CD14-positive monocyte (primary cell): ENCODE results near the gene CHMP1B. TPM values are rescaled to one million over a fixed set of nuclear protein-coding genes. Genes with fewer than 3 reads are reported as not detected.

ENCODE experiments used
- DNase-seq, 3 donors: peaks; one replicate each; pipeline ENCODE4 v3.0.0-alpha.2; 2011 to 2022
- H2AFZ ChIP-seq: 2 replicates; pipeline ENCODE4 v1.6.0; 2012; ENCODE audit warnings: mild to moderate bottlenecking, low read depth, low read length, inconsistent platforms; ENCODE audit not compliant: insufficient read depth, poor library complexity, severe bottlenecking
- H3K27ac ChIP-seq, 2 donors: 1 replicate in 1 of 2; 2 replicates in 1 of 2; pipeline ENCODE4 v1.5.1; 2012 to 2013; ENCODE audit warnings: low read length in 2 of 2, control low read depth in 1 of 2, inconsistent platforms in 1 of 2, low read depth in 1 of 2, mild to moderate bottlenecking in 1 of 2
- H3K27me3 ChIP-seq, 2 donors: one replicate each; pipeline versions ENCODE4 v1.6.0 to v1.6.1; 2011 to 2013; ENCODE audit warnings: low read length in 2 of 2; ENCODE audit not compliant: control insufficient read depth in 2 of 2, insufficient read depth in 2 of 2
- H3K36me3 ChIP-seq, 2 donors: replicated peaks in 1 of 2; 1 replicate in 1 of 2; 2 replicates in 1 of 2; pipeline versions ENCODE4 v1.5.1 to v1.6.1; 2012 to 2013; ENCODE audit warnings: low read length in 2 of 2, control low read depth in 1 of 2, inconsistent platforms in 1 of 2, mild to moderate bottlenecking in 1 of 2; ENCODE audit not compliant: insufficient read depth in 2 of 2, control insufficient read depth in 1 of 2
- H3K4me1 ChIP-seq, 2 donors: 1 replicate in 1 of 2; 2 replicates in 1 of 2; pipeline versions ENCODE4 v1.5.1 to v1.6.1; 2012 to 2013; ENCODE audit warnings: low read length in 2 of 2, control low read depth in 1 of 2, inconsistent platforms in 1 of 2, mild to moderate bottlenecking in 1 of 2, moderate library complexity in 1 of 2; ENCODE audit not compliant: insufficient read depth in 2 of 2, control insufficient read depth in 1 of 2
- H3K4me2 ChIP-seq: replicated peaks from 2 replicates; pipeline ENCODE3; 2012; ENCODE audit warnings: low read length, moderate library complexity, mild to moderate bottlenecking; ENCODE audit not compliant: poor library complexity, severe bottlenecking; ENCODE audit errors: extremely low read depth
- H3K4me3 ChIP-seq, 3 experiments: fragments of 200-600 bp in 1 of 3; sonication (generic) in 1 of 3; replicated peaks in 1 of 3; 1 replicate in 2 of 3; 2 replicates in 1 of 3; pipeline ENCODE4 v1.5.1; 2011 to 2013; ENCODE audit warnings: low read length in 3 of 3, mild to moderate bottlenecking in 3 of 3, control low read depth in 2 of 3, low read depth in 2 of 3, inconsistent platforms in 1 of 3, moderate library complexity in 1 of 3
- H3K79me2 ChIP-seq: 2 replicates; pipeline ENCODE4 v1.6.0; 2012; ENCODE audit warnings: mild to moderate bottlenecking, control low read depth, inconsistent platforms, low read length, moderate library complexity; ENCODE audit not compliant: insufficient read depth
- H3K9ac ChIP-seq: 2 replicates; pipeline ENCODE4 v1.6.0; 2017; ENCODE audit warnings: low read length, mild to moderate bottlenecking; ENCODE audit not compliant: insufficient read depth, poor library complexity, severe bottlenecking
- H3K9me3 ChIP-seq, 2 donors: replicated peaks in 1 of 2; 1 replicate in 1 of 2; 2 replicates in 1 of 2; pipeline versions ENCODE4 v1.5.1 to v1.6.1; 2012 to 2013; ENCODE audit warnings: low read length in 2 of 2, control low read depth in 1 of 2; ENCODE audit not compliant: control insufficient read depth in 1 of 2, insufficient read depth in 1 of 2
- H4K20me1 ChIP-seq: 2 replicates; pipeline ENCODE4 v1.6.0; 2012; ENCODE audit warnings: mild to moderate bottlenecking, low read length, control low read depth, moderate library complexity; ENCODE audit not compliant: insufficient read depth
- H3K27ac Mint-ChIP-seq, 7 donors: one replicate each; pipeline ENCODE4 v1.8.0; 2020; ENCODE audit warnings: mild to moderate bottlenecking in 7 of 7, mixed read lengths in 7 of 7, moderate library complexity in 6 of 7, inconsistent platforms in 2 of 7
- H3K27me3 Mint-ChIP-seq, 3 donors: one replicate each; pipeline ENCODE4 v1.8.0; 2021 to 2022; ENCODE audit warnings: low read depth in 3 of 3, mild to moderate bottlenecking in 3 of 3, mixed read lengths in 3 of 3, moderate library complexity in 3 of 3, inconsistent platforms in 1 of 3
- H3K36me3 Mint-ChIP-seq, 2 donors: one replicate each; pipeline ENCODE4 v1.8.0; 2020; ENCODE audit warnings: mixed read lengths in 2 of 2, inconsistent platforms in 1 of 2, mild to moderate bottlenecking in 1 of 2
- H3K4me1 Mint-ChIP-seq: one replicate; pipeline ENCODE4 v1.8.0; 2020; ENCODE audit warnings: mild to moderate bottlenecking, mixed read lengths
- H3K4me3 Mint-ChIP-seq, 2 donors: one replicate each; pipeline ENCODE4 v1.8.0; 2020; ENCODE audit warnings: mild to moderate bottlenecking in 2 of 2, mixed read lengths in 2 of 2, moderate library complexity in 1 of 2
- H3K9me3 Mint-ChIP-seq, 7 donors: one replicate each; pipeline ENCODE4 v1.8.0; 2020 to 2022; ENCODE audit warnings: mixed read lengths in 7 of 7, mild to moderate bottlenecking in 6 of 7, moderate library complexity in 6 of 7, inconsistent platforms in 2 of 7
- WGBS: methylation state at CpG from one replicate; pipeline ENCODE4 v1.1.5; 2013; ENCODE audit warnings: missing lambda C conversion rate; ENCODE audit not compliant: insufficient coverage; 5-methylcytosine and 5-hydroxymethylcytosine counted together
- intact Hi-C, 2 donors: fragments of 100-400 bp; cut with micrococcal nuclease; formaldehyde crosslinking; loops; one replicate each; pipeline versions ENCODE4 v1.15.0 to v1.15.1; 2023
- polyA plus RNA-seq, 3 donors: library from polyadenylated mRNA; depleted of rRNA in 1 of 3; unstranded in 2 of 3; stranded (reverse) in 1 of 3; fragments of 300-500 nt in 2 of 3; fragments of >200 nt in 1 of 3; fragmentation: Illumina TruSeq in 2 of 3; gene quantifications; 1 replicate in 2 of 3; 2 replicates in 1 of 3; pipeline ENCODE4 v1.2.3, GENCODE V29; 2012 to 2021
- TF ChIP-seq, protein P1 (sequence below): fragments of 200-600 bp; IDR thresholded peaks from one replicate; pipeline ENCODE4 v1.8.0; 2022; ENCODE audit warnings: antibody characterized with exemption, mild to moderate bottlenecking

CHMP1B gene
- polyA plus RNA-seq, 3 donors, result 95.2 to 182 (median 105) TPM

- H2AFZ ChIP-seq, result no peak overlapping the region
- no peaks in the 10 kb centered on the region for H3K4me1 ChIP-seq
- H3K4me2 ChIP-seq, result no peak overlapping the region
- 97% methylated on average over 6 of the region's 6 CpGs for WGBS
- no peaks in the 10 kb centered on the region for H3K36me3 Mint-ChIP-seq
- intact Hi-C loops, result no loop called here
- H3K4me3 ChIP-seq, result no peak overlapping the region
- H3K27me3 Mint-ChIP-seq, result peaks cover 2 to 12% (median 11%) of the 10 kb centered on the region in 3 donors
- H3K4me3 Mint-ChIP-seq, result no peak overlapping the region
- no peaks in the 10 kb centered on the region for H4K20me1 ChIP-seq
- no peak overlapping the region for H3K27ac ChIP-seq
- no peaks in the 10 kb centered on the region for H3K27me3 ChIP-seq
- H3K9ac ChIP-seq, result no peak overlapping the region
- no peak for DNase-seq
- H3K27ac Mint-ChIP-seq, result peak overlapping the region in 1 of 7 donors; percentile 4
- H3K9me3 ChIP-seq, result no peaks in the 10 kb centered on the region
- H3K36me3 ChIP-seq, result no peaks in the 10 kb centered on the region
- TF ChIP-seq, protein P1, sequence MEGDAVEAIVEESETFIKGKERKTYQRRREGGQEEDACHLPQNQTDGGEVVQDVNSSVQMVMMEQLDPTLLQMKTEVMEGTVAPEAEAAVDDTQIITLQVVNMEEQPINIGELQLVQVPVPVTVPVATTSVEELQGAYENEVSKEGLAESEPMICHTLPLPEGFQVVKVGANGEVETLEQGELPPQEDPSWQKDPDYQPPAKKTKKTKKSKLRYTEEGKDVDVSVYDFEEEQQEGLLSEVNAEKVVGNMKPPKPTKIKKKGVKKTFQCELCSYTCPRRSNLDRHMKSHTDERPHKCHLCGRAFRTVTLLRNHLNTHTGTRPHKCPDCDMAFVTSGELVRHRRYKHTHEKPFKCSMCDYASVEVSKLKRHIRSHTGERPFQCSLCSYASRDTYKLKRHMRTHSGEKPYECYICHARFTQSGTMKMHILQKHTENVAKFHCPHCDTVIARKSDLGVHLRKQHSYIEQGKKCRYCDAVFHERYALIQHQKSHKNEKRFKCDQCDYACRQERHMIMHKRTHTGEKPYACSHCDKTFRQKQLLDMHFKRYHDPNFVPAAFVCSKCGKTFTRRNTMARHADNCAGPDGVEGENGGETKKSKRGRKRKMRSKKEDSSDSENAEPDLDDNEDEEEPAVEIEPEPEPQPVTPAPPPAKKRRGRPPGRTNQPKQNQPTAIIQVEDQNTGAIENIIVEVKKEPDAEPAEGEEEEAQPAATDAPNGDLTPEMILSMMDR, result no peak
- H3K4me1 Mint-ChIP-seq, result no peaks in the 10 kb centered on the region
- no peaks in the 10 kb centered on the region for H3K79me2 ChIP-seq
- H3K9me3 Mint-ChIP-seq, result no peaks in the 10 kb centered on the region
These were observed 49.1 kb upstream of the CHMP1B start for GRCh38 chr18:11802158-11802557.

GRCh38 chr18:11802586-11802985 is 48.6 kb upstream of the CHMP1B start:
- H3K4me1 ChIP-seq, result no peaks in the 10 kb centered on the region
- Mint-ChIP-seq H3K27ac (no peak overlapping the region), H3K9me3 (no peaks in the 10 kb centered on the region), H3K4me3 (no peak overlapping the region), H3K4me1 (no peaks in the 10 kb centered on the region), H3K36me3 (no peaks in the 10 kb centered on the region), H3K27me3 (peaks cover 2 to 13% (median 10%) of the 10 kb centered on the region in 3 donors)
- H2AFZ ChIP-seq, result no peak overlapping the region
- WGBS, result 92% methylated on average over 6 of the region's 10 CpGs
- no peaks in the 10 kb centered on the region for H3K36me3 ChIP-seq
- no peaks in the 10 kb centered on the region for H4K20me1 ChIP-seq
- intact Hi-C loops, result no loop called here
- H3K4me3 ChIP-seq, result no peak overlapping the region
- no peak for DNase-seq
- no peak overlapping the region for H3K27ac ChIP-seq
- H3K9me3 ChIP-seq, result no peaks in the 10 kb centered on the region
- H3K4me2 ChIP-seq, result no peak overlapping the region
- no peaks in the 10 kb centered on the region for H3K79me2 ChIP-seq
- H3K27me3 ChIP-seq, result no peaks in the 10 kb centered on the region
- H3K9ac ChIP-seq, result no peak overlapping the region
- TF ChIP-seq, protein P1, result no peak
